ENCODE measurements around the gene CCZ1.
"Not testable (repeated sequence)": the region's sequence is repeated elsewhere in the genome, so short reads cannot be mapped to it uniquely, and the experiment has no call there.

Gene CCZ1

DNA sequence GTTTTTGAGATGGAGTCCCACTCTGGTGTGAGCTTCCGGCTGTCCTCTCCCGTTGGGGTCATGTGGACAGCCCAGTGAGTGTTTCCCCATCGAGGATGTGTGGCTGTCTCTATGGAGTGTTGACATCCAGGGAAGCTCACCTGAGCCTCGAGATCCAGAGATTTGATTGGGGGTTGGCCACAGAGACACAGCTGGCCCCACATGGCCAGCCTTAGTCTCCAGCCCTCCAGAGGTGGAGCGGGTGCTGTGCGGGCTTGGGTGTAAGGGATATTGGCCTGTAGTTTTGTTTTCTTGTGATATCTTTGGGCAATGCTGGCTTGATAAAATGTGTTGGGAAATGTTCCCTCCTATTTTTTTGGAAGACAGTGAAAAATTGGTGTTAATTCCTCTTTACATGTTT, 18.0 kb downstream of the CCZ1 start:
- not testable (repeated sequence) for FAIRE-seq

DNA sequence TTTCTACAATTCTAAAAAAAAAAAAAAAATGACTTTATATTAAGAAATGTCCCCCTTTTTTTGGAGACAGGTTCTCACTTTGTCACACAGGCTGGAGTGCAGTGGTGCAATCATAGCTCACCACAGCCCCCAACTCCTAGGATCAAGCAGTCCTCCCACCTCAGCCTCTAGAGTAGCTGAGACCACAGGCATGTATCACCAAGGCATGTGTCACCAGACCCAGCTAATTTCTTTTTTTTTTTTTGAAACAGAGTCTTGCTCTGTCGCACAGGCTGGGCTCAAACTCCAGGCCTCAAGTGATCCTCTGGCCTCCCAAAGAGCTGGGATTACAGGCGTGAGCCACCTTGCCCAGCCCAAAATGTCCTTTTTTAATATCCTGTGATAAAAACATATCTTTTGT, 25.6 kb downstream of the CCZ1 start:
- not testable (repeated sequence) for FAIRE-seq

DNA sequence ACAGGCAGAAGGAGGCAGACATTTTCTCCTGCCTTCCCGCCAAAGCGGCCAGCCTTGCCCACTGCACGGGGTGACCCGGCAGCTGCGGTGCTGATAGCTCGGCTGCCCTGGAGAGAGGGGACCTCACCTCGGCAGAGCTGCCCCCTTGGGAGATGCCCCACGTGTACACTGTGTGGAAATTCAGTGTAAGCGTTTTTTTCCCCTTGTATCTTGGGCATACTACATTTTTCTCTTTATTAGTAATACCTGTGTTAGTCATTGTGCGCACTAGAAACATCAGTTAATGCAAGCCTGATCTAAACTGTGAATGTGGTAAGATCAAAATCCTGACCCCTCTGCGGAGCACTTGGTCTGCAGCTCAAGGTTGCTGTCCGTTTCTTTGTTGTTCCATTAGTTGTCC, 26.1 kb downstream of the CCZ1 start:
- FAIRE-seq: not testable (repeated sequence)

DNA sequence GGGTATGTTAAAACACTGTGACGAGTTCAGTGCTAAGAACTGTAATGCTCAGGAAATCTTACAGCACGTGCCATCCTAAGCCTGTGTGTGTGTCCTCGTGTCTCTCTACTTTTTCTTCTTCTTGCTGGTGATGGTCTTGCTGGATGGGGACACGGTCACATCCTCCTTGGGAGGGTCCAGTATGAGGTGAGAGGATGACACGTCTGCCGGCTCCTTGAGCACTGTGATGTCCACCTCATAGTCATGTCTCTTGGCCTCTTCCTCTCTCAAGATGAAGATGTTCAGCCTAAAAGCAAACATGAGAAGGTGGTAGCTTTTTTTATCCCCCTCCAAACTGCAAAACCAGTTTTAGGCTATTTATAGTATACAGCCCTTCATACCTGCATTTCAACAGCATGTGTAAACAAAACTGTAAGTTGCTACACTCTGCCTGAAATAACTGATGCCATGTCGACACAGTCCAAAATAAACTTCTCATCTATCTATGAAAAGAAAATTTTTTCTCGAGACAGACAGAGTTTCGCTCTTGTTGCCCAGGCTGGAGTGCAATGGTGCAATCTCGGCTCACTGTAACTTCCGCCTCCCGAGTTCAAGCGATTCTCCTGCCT, 27.8 kb downstream of the CCZ1 start:
- FAIRE-seq: not testable (repeated sequence)

- FAIRE-seq: not testable (repeated sequence)
Observed at GRCh38 chr7:5930290-5930689, 31.8 kb downstream of the CCZ1 start.

GRCh38 chr7:5931250-5931649, 32.7 kb downstream of the CCZ1 start:
- FAIRE-seq: not testable (repeated sequence)

DNA sequence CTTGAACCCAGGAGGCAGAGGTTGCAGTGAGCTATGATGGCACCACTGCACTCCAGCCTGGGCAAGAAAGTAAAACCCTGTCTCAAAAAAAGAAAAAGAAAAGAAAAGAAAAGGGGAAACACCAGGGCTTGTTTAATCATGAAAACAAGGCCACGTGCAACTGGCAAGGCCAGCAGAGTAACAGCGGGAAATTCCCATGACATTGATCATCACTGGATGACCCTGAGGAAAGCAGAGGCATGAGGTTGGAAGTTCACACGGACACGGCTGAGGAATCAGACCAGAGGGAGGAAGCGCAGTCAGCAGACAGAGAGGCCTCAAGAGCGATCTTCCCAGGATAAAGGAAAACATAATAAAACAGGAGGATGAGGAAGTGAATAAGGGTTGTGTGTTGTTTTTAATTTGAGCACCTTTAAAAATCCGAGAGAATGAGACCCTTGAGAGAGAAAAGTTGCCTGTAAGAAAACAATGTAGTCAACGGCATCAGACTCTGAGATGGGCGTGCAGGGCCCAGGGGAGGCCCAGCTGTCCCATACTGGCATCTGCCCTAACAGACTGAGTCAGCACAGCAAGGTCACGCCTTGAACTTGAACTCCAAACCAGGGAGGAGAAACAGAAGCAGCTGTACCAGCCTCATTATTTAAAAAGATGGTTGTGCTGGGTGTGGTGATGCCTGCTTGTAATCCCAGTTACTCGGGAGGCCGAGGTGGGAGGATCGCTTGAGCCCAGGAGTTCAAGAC, 33.5 kb downstream of the CCZ1 start:
- not testable (repeated sequence) for FAIRE-seq

DNA sequence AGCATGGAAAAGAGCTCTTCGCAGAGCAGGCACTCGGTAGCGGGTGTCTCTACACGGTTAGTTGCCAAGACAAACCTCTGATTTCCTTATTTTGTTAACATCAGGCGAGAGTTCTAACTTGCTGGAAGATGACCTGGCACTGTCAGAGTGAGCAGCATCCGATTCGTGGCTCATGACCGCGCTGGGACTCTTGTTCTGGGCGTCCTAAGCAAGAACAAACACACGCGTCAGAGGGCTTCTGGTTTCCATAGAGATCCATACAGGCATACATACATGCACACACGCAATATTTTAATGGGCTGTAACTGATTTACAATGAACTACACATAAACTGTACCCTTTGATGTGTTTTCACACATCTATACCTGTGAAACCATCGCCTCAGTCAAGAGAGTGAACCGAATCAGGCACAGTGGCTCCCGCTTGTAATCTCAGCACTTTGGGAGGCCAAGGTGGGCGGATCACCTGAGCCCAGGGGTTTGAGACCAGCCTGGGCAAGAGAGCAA, 36.5 kb downstream of the CCZ1 start:
- not testable (repeated sequence) for FAIRE-seq

DNA sequence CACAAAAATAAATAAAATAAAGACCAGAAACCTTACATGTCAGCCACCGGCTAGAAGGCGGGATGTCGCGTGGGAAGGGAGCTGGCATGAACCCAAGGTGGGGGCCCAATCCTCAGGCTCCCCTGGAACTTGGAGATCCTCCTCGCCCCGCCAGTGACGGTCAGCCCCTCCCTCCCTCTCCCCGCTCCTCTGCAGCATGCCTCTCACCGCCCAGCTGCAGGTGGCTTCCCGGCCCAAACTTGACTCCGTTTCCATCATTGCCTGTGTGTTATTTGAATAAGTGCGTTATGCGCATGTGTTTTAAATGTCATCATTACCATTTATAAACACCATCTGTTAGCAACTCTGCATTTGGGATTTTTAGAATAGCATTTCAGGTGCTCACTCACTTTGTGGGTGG, 64.7 kb downstream of the CCZ1 start:
- FAIRE-seq: not testable (repeated sequence)

GRCh38 chr7:5963810-5964209, 65.3 kb downstream of the CCZ1 start:
- not testable (repeated sequence) for FAIRE-seq

DNA sequence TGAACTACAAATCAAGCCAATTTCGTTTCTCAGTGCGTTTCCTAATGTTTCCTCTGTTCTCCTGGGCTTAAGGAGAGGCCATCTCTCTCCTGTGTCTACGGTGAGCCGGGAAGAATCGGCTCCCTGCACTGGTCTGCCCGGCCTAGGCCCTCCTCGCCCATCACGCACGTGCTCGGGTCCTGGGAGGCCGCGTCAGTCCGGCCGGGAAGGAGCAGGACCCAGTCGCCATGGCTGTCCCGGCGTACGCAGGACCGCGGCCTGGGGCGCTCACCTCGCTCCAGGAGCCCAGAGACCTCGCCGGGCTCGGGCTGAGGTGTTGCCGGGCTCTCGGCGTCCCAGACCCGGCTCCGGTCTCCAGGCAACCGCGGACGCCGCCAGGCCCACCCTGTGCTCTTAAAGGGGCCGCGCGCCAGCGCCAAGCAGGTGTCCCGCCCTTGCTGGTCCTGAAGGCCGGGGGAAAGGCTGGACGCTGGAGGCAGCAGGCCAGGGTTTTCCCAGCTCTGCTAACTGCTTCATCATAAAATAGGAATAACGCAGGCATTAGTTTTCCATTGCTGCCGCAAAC, 71.9 kb downstream of the CCZ1 start, which contains the start of gene RSPH10B:
RSPH10B (minus strand) TSS at position 343 of the 565 bp plus-strand sequence. CDS start 3,573 bp downstream, outside the sequence.
- FAIRE-seq: not testable (repeated sequence)

DNA sequence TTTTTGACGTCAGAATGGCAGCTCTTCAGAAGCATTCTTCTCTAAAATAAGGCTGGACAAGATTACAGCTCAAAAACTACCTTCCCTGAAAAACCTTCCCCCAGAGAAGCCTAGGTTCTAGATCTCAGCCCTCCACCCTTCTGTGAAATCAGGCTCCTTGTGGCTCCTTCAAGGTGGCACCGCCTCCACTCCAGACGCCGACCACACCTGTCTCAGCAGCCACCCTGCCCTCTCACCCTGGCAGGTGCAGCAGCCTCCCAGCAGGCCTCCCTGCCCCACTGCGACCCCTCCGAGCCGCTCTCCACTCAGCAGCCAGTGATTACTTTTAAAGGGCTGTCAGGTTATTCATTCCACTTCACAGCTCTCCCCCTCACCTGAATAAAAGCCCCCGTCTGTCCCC, 75.0 kb downstream of the CCZ1 start:
- not testable (repeated sequence) for FAIRE-seq

Data from colon (tissue), 2 donors.